Spleen (tissue), 11 donors: ENCODE results near the gene SLC6A1. TPM values are rescaled to one million over a fixed set of nuclear protein-coding genes. Genes with fewer than 3 reads are reported as not detected.

Experiments used
- DNase-seq: peaks from one replicate; pipeline ENCODE4 v3.0.0-alpha.2; 2020
- H3K27ac ChIP-seq, 8 donors: fragments of 200-600 bp; sonication (generic) in 7 of 8; 1 replicate in 4 of 8; 2 replicates in 4 of 8; pipeline versions ENCODE4 v1.5.0 to v1.8.0; 2016 to 2021; ENCODE audit warnings: inconsistent platforms in 4 of 8, mild to moderate bottlenecking in 4 of 8, moderate library complexity in 1 of 8
- H3K27me3 ChIP-seq, 7 donors: fragments of 200-600 bp; sonication (generic) in 6 of 7; replicated peaks in 1 of 7; 1 replicate in 4 of 7; 2 replicates in 3 of 7; pipeline versions ENCODE4 v1.5.0 to v1.8.0; 2016 to 2021; ENCODE audit warnings: inconsistent platforms in 3 of 7, mild to moderate bottlenecking in 1 of 7
- H3K36me3 ChIP-seq, 6 donors: fragments of 200-600 bp; sonication (generic) in 5 of 6; 1 replicate in 4 of 6; 2 replicates in 2 of 6; pipeline versions ENCODE4 v1.5.0 to v1.8.0; 2016 to 2021; ENCODE audit warnings: inconsistent platforms in 2 of 6
- H3K4me1 ChIP-seq, 6 donors: fragments of 200-600 bp; sonication (generic) in 5 of 6; 1 replicate in 3 of 6; 2 replicates in 3 of 6; pipeline versions ENCODE4 v1.5.0 to v1.8.0; 2016 to 2021; ENCODE audit warnings: inconsistent platforms in 3 of 6
- H3K4me3 ChIP-seq, 8 donors: fragments of 200-600 bp; sonication (generic) in 7 of 8; 1 replicate in 4 of 8; 2 replicates in 4 of 8; pipeline versions ENCODE4 v1.5.0 to v1.8.0; 2016 to 2021; ENCODE audit warnings: inconsistent platforms in 4 of 8, mild to moderate bottlenecking in 4 of 8, moderate library complexity in 2 of 8
- H3K9me3 ChIP-seq, 8 donors: fragments of 200-600 bp; sonication (generic) in 7 of 8; 1 replicate in 4 of 8; 2 replicates in 4 of 8; pipeline versions ENCODE4 v1.5.0 to v1.8.0; 2016 to 2021; ENCODE audit warnings: inconsistent platforms in 4 of 8
- CTCF ChIP-seq, 11 experiments: fragments of 200-600 bp in 7 of 11; fragments of 450-650 bp in 4 of 11; sonication (generic) in 4 of 11; IDR thresholded peaks in 8 of 11; conservative IDR thresholded peaks in 3 of 11; 1 replicate in 7 of 11; 2 replicates in 4 of 11; pipeline versions ENCODE4 v1.4.0 to v1.8.0; 2016 to 2021; ENCODE audit warnings: antibody characterized with exemption in 11 of 11, inconsistent platforms in 4 of 11, mild to moderate bottlenecking in 1 of 11
- POLR2A ChIP-seq, 3 donors: fragments of 450-650 bp; IDR thresholded peaks; one replicate each; pipeline ENCODE4 v1.5.1; 2017; ENCODE audit warnings: antibody characterized with exemption in 3 of 3, mild to moderate bottlenecking in 1 of 3
- POLR2AphosphoS5 ChIP-seq, 3 donors: sonication (generic); formaldehyde crosslinking; IDR thresholded peaks; one replicate each; pipeline ENCODE4 v1.5.1; 2017; ENCODE audit warnings: antibody characterized with exemption in 3 of 3
- WGBS, 5 donors: extraction: QIAGEN DNeasy Blood & Tissue Kit in 3 of 5; methylation state at CpG; one replicate each; pipeline versions ENCODE4 v1.1.5 to v1.1.7; 2013 to 2018; 5-methylcytosine and 5-hydroxymethylcytosine counted together
- intact Hi-C: fragments of 100-400 bp; cut with DNase I; formaldehyde crosslinking; loops from one replicate; pipeline ENCODE4 v1.15.0; 2023; ENCODE audit warnings: low total_unique reads
- polyA plus RNA-seq, 3 donors: library from polyadenylated mRNA; stranded (reverse); fragments of 200-250 nt; gene quantifications; one replicate each; pipeline ENCODE4 v1.2.1, GENCODE V29; 2013
- total RNA-seq, 7 donors: library from RNA; depleted of rRNA in 3 of 7; stranded (reverse); fragments of >200 nt in 3 of 7; fragmentation: NEBNext Ultra II Directional in 4 of 7; extraction: Animal tissue kit (Norgen Biotek cat#: 25700) in 4 of 7; gene quantifications; one replicate each; pipeline versions ENCODE4 v1.1.0 to v1.2.1, GENCODE V29; 2016 to 2021
- donor health status: healthy with polysubstance abuse.
- donor health status: DM: no; HTN: no; CAD: no; lungs with moderate emphysema.
- donor health status: DM: no; HTN: no; CAD: no.
- donor health status: Bipolar disorder and iron deficiency.
- donor health status: healthy.
- donor health status: DM: no; HTN: no; CAD: no.
- donor health status: DM: yes; HTN: yes; CAD: no.

Gene SLC6A1
- total and polyA plus RNA-seq, 10 donors = 0.11 to 3.0 (median 0.96) TPM

DNA sequence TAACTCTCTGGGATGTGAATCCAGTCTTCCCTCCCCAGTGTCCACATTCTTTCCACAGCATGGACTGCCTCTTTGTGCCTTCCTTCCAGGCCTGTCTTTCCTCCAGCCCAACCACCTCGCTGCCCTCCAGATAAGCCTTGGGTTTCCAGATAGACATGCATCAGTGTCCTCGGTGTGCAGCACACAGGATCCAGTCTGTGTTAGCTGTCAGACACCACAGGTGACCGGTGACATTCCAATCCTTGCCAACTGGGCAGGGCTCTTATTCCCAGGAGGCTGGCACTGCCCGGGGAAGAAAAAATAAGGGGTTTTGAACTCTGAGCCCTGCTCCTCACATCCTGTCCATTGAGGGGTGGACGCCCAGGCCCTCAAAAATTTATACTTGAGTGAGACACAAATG is 6.0 kb upstream of the SLC6A1 start:
- DNase-seq = no peak
- intact Hi-C loops = no loop called here
- no peak overlapping the region for H3K4me3 ChIP-seq
- H3K9me3 ChIP-seq = no peaks in the 10 kb centered on the region
- TF ChIP-seq POLR2A (IDR thresholded peaks at IDR 0.05) (no peak), CTCF (IDR thresholded peaks at IDR 0.05 in 8 of 11, conservative IDR thresholded peaks at IDR 0.05 in 3 of 11) (no peak), POLR2AphosphoS5 (IDR thresholded peaks at IDR 0.05) (no peak)
- WGBS, 5 donors = 85 to 95% (median 88%) methylated on average over 5 of the region's 5 CpGs
- H3K27me3 ChIP-seq = peaks cover 0 to 47% (median 3%) of the 10 kb centered on the region in 7 donors
- no peak overlapping the region for H3K27ac ChIP-seq
- H3K4me1 ChIP-seq = peaks cover 0 to 5% (median 2%) of the 10 kb centered on the region in 6 donors
- no peaks in the 10 kb centered on the region for H3K36me3 ChIP-seq

GRCh38 chr3:10988001-10988665 is 4.4 kb upstream of the SLC6A1 start:
- intact Hi-C loops = no loop called here
- DNase-seq = peak; percentile 22
- no peaks in the 10 kb centered on the region for H3K36me3 ChIP-seq
- TF ChIP-seq POLR2AphosphoS5 (IDR thresholded peaks at IDR 0.05) = no peak
- TF ChIP-seq POLR2A (IDR thresholded peaks at IDR 0.05) = no peak
- no peak for TF ChIP-seq CTCF (IDR thresholded peaks at IDR 0.05 in 8 of 11, conservative IDR thresholded peaks at IDR 0.05 in 3 of 11)
- no peak overlapping the region for H3K4me3 ChIP-seq
- H3K4me1 ChIP-seq = peaks cover 0 to 14% (median 6%) of the 10 kb centered on the region in 6 donors
- peaks cover 3 to 46% (median 13%) of the 10 kb centered on the region in 7 donors for H3K27me3 ChIP-seq
- WGBS, 5 donors = 79 to 92% (median 86%) methylated on average over 9 of the region's 9 CpGs
- no peaks in the 10 kb centered on the region for H3K9me3 ChIP-seq
- no peak overlapping the region for H3K27ac ChIP-seq

GRCh38 chr3:10988991-10989484 is 3.5 kb upstream of the SLC6A1 start:
- WGBS, 5 donors = 73 to 81% (median 76%) methylated on average over 7 of the region's 7 CpGs
- peak; percentile 20 for DNase-seq
- H3K36me3 ChIP-seq = no peaks in the 10 kb centered on the region
- H3K9me3 ChIP-seq = no peaks in the 10 kb centered on the region
- intact Hi-C loops = no loop called here
- peaks cover 3 to 53% (median 22%) of the 10 kb centered on the region in 7 donors for H3K27me3 ChIP-seq
- TF ChIP-seq POLR2A (IDR thresholded peaks at IDR 0.05) = no peak
- no peak for TF ChIP-seq POLR2AphosphoS5 (IDR thresholded peaks at IDR 0.05)
- no peak for TF ChIP-seq CTCF (IDR thresholded peaks at IDR 0.05 in 8 of 11, conservative IDR thresholded peaks at IDR 0.05 in 3 of 11)
- no peak overlapping the region for H3K4me3 ChIP-seq
- no peak overlapping the region for H3K27ac ChIP-seq
- peaks cover 0 to 16% (median 6%) of the 10 kb centered on the region in 6 donors for H3K4me1 ChIP-seq

GRCh38 chr3:10992943-10993728 is 588 bp downstream of the SLC6A1 start:
- WGBS, 5 donors = 7 to 18% (median 9%) methylated on average over 28 to 69 of the region's 69 CpGs

More at GRCh38 chr3:10992943-10993728, 588 bp downstream of the SLC6A1 start:
- no peaks in the 10 kb centered on the region for H3K36me3 ChIP-seq
- H3K27me3 ChIP-seq = peaks cover 3 to 94% (median 34%) of the 10 kb centered on the region in 7 donors
- H3K27ac ChIP-seq = no peak overlapping the region
- intact Hi-C loops = no loop called here
- H3K9me3 ChIP-seq = no peaks in the 10 kb centered on the region
- peak overlapping the region in 6 of 8 donors; percentile 10 to 58 (median 26) for H3K4me3 ChIP-seq
- H3K4me1 ChIP-seq = peaks cover 0 to 16% (median 6%) of the 10 kb centered on the region in 6 donors
- no peak for DNase-seq
- TF ChIP-seq POLR2A (IDR thresholded peaks at IDR 0.05) (no peak), POLR2AphosphoS5 (IDR thresholded peaks at IDR 0.05) (no peak), CTCF (IDR thresholded peaks at IDR 0.05 in 8 of 11, conservative IDR thresholded peaks at IDR 0.05 in 3 of 11) (no peak)
